ENCODE results near the gene DVL1.

DVL1 gene

DNA sequence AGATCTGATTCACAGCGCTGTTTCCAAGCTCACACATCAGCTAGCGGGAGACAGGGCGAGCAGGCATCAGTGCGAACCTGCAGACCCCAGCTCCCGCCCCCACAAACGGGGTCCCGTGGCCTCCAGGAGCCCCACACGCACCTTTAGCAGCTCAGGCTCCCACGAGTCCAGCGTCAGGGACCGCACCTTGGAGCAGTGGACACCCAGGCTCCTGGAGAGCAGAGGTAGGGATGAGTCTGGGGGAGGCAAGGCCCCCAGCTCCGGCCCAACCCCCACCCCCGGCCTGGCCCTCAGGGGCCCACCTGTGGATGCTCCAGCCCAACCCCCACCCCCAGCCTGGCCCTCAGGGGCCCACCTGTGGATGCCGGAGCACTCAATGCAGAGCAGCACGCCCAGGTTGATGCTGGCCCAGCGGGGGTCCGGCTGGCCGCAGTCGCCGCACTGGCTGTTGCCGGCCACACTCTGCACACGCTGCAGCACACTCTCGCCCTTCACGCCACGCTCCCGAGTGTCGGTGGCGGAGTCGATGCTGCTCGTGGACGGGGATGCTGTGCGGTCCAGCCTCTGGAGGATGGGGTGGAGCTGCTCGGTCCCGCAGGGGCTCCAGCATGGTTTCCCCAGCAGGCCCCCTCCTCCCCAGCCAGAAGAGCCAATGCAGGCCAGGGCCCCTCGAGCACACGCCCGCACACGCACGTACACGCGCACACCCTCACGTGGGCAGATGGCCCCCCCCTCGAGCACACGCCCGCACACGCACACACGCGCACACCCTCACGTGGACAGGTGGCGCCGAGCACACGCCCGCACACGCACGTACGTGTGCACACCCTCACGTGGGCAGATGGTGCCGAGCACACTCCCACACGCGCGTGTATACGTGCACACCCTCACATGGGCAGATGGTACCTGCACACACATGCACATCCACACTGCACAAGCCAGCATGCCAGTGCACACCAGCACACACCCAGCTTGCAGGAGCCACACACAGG is 52.9 kb downstream of the DVL1 start:
- no peak for DNase-seq (ENCODE audit: low read depth)

DNA sequence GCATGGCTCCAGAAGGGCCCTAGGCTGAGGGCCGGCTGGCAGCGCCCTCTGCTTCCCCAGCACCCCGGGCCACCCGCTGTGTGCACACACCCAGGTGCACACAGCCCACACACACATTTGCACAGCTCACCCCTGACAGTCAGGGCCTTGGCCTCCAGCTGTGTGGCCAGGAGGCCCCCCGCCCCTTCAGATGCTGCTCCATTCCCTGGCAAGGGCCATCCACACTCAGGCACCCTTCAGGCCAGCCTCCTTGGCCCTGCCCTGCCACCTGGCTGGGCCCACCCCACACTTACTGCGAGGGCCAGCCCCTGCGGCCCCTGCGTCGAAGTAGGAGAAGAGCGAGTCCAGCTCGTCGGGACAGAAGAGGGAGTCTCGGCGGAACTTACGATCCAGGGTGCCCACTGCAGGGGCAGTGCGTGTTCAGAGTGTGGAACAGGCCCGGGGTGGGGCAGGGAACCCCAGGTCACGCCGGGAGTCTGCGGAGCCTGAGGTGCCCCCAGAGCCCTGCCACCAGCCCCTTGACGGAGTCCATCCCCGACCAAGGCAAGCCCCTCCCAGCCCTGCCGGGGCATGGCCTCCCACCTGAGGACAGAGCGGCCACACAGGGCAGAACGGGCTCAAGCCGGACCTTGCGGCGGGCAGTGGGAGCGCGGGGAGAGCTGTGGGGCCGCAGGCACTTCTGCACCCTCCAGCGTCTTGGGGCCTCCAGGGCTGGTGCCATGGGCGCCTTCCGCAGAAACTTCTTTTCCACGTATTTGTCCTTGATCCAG is 53.9 kb downstream of the DVL1 start:
- no peak for DNase-seq (ENCODE audit: low read depth)

DNA sequence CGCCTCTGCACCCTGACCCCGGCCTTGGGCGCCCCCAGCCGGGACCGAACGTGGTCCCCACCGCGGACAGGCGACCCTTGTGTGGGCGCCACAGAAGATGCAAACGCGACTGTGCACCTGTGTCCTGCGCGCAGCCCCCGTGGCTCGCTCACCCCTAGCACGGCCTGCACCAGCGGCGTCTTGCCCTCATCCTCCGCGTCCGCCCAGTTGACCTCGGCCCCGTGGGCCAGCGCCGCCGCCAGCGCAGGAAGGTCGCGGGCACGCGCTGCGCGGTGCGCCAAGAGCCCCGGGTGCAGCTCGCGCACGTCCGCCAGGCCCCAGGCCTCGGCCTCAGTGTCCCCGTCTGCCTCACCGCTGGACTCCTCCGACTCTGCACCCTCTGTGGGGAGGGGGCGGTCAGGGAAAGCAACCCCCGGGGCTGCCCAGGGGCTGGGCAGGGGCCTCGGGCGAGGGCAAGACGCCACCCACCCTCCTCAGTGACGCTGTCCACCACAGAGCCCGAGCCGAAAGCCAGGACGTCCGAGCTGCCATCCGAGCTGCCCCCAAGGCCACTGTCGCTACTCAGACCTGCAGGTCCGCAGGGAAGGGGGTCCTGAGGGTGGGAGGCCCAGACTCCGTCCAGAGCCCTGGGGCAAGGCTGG is 54.8 kb downstream of the DVL1 start:
- no peak for DNase-seq (ENCODE audit: low read depth)

DNA sequence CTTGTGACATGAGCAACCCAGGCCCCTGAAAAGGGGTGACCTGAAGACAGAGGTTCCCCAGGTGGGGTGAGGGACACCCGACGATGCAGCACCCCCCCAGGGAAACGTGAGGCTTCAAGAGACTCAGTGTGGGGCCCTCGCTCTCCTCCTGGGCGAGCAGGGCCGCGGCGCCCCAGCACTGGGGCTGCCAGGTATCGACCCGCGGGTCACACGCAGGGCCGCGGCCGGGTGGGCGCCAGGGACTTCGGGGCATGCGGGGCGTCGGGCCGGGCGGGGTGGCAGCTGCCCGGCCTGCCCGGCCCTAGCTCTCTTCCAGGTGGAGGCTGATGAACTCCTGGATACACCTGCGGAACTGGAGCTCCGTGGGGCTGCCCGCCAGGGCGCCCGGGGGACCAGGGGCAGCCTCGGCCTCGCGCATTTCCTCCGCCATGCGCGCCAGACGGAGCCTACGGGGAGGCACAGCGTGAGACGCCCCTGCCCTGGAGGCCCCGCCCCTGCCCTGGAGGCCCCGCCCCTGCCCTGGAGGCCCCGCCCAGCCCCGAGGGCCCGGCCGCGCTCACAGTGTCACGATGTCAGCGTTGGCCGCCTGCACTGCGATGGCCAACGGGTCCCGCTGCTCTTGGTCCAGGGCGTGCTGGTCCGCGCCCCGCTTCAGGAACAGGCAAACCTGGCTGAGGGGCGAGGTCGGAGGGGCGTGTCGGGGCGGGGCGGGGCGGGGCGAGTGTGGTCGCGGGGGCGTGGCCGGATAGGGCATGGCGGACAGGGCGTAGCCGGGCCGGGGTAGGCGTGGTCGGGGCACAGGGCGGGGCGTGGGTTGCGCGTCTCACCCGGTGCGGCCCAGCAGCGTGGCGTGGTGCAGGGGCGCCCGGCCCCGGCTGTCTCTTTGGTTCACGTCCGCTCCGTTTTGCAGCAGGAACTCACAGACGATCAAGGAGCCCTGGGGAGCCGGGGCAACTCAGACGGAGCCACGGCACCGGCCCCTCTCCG is 55.7 kb downstream of the DVL1 start:
- DNase-seq (ENCODE audit: low read depth), result no peak

DNA sequence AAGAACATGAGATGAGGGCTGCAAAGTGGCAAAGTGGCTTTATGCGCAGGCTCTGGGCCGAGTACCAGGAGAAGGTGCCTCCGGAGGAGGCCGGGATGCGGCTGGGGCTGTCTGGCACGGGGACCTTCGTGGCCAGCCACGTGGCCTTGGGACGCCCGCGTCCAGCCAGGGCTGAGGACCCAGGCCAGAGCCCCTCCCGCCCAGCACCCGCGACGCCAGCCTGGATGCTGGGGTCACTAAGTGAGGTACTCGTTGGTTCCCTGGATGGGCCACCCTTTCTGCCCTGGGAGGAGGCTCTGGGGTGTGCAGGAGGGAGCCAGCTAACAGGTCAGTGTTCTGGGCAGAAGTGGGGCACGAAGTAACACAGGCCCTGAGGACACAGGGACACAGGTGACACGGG is 56.4 kb downstream of the DVL1 start:
- DNase-seq (ENCODE audit: low read depth), result no peak

DNA sequence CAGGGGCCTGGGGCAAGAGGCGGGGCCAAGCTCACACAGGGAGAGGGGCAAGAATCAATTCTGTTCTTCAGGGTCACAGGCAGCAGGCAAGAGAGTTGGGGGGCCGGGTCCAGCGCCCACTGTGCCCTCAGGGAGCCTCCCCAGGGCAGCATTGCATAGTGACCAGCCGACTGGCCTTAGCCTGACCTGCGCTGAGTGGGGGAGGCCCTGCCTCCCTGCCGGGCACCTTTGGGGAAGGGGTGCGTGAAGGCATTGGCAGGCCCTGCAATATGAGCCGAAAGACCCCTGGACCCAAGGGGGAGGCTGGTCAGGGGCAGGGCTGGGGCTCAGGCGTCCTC is 56.8 kb downstream of the DVL1 start:
- DNase-seq (ENCODE audit: low read depth), result no peak

DNA sequence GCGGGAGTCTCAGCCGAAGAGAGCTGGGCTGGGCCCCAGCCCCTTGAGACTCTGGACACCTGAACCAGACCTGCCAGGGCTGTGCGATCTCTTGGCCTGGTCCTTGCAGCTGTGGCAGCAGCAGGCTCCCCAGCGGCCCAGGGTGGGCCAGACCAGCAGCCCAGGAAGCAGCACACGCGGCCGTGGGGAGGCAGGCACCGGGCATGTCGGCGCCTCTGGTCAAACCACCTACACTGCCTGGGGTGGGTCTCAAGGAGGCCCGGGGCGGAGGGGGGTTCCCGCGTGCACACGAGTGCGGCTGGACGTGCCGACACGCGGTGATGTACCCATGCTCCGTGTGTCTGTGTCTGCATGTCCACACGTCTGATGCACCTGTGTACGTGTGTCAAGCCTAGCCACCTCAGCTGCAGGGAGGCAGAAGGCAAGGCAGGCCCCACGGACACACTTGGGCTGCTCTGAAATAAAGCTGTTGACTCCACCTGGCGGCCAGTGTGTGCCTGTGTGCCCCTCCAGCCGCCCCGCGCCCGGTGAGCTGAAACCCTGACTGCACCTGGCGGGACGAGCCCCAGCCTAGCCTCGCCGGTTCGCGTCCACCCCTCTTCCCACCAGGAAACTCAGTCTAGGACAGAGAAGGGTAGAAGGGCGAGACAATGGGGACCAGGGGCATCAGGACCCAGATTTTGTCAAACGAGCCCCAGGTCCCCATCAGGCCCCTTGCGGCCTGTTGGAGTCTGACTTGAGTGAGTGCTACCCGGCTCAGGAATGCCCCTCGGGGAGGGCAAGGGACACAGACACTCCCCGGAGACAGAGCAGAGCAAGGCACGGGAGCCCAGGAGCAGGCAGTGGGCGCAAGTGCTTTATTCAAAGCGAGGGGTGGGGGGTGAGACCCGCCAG is 57.4 kb downstream of the DVL1 start:
- DNase-seq (ENCODE audit: low read depth), result no peak

DNA sequence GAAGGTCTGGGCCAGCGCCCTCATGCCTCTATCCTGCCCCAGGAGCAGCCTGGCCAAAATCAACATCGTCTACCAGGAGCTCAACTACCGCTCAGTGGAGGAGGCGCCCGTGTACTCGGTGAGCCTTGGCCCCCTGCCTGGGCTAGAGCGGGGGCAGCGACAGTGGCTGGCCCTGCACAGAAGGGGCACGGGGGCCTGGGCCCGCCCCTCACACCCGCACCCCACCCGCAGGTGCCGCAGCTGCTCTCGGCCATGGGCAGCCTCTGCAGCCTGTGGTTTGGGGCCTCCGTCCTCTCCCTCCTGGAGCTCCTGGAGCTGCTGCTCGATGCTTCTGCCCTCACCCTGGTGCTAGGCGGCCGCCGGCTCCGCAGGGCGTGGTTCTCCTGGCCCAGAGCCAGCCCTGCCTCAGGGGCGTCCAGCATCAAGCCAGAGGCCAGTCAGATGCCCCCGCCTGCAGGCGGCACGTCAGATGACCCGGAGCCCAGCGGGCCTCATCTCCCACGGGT is 58.1 kb downstream of the DVL1 start:
- no peak for DNase-seq (ENCODE audit: low read depth)

DNA sequence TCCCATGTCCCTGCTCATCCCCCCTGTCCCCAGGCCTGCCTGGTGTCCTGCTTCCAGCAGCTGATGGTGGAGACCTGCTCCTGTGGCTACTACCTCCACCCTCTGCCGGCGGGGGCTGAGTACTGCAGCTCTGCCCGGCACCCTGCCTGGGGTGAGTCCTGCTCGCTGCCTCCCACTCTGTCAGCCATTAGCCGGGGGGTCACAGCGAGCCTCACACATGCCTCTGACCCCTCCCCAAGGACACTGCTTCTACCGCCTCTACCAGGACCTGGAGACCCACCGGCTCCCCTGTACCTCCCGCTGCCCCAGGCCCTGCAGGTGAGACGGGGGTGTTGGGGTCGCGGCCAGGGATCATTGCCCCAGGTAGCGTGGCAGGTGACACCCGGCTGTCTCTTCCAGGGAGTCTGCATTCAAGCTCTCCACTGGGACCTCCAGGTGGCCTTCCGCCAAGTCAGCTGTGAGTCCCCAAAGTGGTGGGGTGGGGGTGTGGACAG is 58.9 kb downstream of the DVL1 start:
- DNase-seq (ENCODE audit: low read depth), result no peak

DNA sequence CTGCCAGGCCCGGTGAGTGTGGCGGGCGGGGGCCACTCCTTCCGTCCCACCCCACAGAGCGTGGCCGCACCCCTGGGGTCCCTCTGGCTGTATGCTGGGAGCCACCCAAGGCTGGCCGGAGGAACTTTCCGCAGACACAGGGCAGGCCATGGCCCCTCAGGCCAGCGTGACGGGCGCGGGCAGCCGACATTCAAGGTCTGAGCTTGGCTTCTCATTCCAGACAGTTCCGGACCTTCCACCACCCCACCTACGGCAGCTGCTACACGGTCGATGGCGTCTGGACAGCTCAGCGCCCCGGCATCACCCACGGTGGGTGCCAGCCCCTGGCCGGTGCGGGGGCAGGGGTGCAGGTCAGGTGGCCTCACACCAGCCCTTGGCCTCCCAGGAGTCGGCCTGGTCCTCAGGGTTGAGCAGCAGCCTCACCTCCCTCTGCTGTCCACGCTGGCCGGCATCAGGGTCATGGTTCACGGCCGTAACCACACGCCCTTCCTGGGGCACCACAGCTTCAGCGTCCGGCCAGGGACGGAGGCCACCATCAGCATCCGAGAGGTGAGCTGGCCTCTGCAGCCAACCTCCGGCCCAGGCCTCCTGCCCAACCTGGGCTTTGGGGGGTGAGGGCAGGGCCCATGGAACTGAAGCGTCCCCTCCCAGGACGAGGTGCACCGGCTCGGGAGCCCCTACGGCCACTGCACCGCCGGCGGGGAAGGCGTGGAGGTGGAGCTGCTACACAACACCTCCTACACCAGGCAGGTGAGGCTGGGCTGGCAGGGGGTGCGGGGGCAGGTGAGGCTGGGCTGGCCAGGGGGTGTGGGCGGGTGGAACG is 61.7 kb downstream of the DVL1 start:
- DNase-seq (ENCODE audit: low read depth), result no peak

DNA sequence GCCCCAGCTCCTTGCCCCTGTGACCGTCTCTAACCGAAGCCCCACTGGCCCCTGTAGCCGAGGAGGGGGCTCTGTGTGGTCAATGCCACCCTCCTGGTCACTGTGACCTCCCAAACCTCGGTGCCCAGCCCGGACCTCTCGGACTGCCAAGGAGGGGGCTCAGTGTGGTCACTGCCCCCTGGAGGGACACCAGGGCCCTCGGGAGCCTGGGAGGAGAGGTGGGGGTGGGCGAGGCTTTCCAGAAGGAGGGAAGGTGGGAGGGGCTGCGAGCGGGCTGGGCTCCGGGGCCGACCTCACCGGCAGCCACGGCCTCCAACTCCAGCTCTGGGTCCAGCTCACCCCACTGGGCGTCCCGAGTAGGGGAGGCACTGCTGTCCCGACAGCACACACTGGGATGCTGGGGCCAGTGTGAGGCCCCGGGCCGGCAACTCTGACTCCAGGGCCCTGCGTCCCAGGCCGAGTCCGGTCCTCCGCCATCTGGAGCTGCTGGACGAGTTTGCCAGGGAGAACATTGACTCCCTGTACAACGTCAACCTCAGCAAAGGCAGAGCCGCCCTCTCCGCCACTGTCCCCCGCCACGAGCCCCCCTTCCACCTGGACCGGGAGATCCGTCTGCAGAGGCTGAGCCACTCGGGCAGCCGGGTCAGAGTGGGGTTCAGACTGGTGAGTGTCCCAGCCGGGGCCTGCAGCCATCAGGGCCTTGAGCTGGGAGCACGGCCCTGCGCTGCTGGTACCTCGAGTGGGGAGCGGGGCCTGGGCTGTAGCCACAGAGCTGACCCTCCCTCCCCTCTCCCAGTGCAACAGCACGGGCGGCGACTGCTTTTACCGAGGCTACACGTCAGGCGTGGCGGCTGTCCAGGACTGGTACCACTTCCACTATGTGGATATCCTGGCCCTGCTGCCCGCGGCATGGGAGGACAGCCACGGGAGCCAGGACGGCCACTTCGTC is 62.6 kb downstream of the DVL1 start:
- DNase-seq (ENCODE audit: low read depth), result no peak

DNA sequence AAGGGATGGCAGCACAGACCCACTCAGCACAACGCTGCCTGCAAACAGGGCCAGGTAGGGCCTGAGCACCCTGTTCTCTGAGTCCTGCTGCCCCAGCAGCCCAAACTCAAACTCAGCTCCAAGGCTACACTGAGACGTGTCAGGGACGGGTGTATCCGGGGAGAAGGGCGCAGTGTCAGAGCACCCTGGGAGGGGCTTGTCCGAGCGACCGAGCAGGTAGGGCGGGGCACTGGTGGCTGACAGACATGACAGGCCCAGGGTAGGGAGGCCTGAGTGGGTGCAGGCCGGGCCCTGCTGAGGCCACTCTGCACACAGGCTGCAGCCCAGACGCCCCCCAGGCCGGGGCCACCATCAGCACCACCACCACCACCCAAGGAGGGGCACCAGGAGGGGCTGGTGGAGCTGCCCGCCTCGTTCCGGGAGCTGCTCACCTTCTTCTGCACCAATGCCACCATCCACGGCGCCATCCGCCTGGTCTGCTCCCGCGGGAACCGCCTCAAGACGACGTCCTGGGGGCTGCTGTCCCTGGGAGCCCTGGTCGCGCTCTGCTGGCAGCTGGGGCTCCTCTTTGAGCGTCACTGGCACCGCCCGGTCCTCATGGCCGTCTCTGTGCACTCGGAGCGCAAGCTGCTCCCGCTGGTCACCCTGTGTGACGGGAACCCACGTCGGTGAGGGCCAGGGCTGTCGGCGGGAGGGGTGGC is 63.5 kb downstream of the DVL1 start:
- no peak for DNase-seq (ENCODE audit: low read depth)
